ENCODE results near the gene CLPTM1. TPM values are rescaled to one million over a fixed set of nuclear protein-coding genes. Genes with fewer than 3 reads are reported as not detected.
"Not testable (repeated sequence)": the region's sequence is repeated elsewhere in the genome, so short reads cannot be mapped to it uniquely, and the experiment has no call there.

CLPTM1 gene
- total and polyA plus RNA-seq, 2 donors from 2014 or later, result 107 to 142 TPM

DNA sequence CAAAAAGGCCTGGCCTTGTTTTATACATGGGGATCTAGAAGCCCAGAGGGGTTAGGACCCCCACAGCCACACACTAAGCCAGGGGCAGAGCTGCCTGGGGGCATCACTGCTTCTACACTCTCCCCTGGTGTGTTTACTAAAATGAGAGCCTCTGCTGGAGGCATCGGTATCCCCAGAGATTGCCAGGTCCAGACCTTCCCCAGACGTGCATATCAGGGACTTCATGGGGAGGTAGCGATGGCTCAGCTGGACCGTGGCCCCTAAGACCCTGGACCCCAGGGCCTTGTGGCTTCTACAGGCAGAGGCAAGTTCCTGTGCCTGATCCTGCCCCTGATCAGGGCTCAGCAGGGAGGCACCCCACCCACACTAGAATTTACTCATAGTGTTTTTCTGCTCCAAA, 13.5 kb downstream of the CLPTM1 start:
- H3K27ac ChIP-seq (ENCODE audit: low read depth in 2 of 2, low read length in 2 of 2), result no peak overlapping the region
- no peaks in the 10 kb centered on the region for H3K4me1 ChIP-seq (ENCODE audit: control insufficient read depth in 2 of 3, insufficient read depth in 2 of 3, low read depth in 1 of 3, low read length in 3 of 3)
- no peak for DNase-seq
- FAIRE-seq, result no peak
- H3K36me3 ChIP-seq (ENCODE audit: control insufficient read depth in 2 of 3, insufficient read depth in 3 of 3, low read length in 3 of 3), result peaks cover 2 to 17% (median 10%) of the 10 kb centered on the region in 3 donors
- no peaks in the 10 kb centered on the region for H3K27me3 ChIP-seq (ENCODE audit: control insufficient read depth, insufficient read depth, low read length)
- TF ChIP-seq, protein P1, sequence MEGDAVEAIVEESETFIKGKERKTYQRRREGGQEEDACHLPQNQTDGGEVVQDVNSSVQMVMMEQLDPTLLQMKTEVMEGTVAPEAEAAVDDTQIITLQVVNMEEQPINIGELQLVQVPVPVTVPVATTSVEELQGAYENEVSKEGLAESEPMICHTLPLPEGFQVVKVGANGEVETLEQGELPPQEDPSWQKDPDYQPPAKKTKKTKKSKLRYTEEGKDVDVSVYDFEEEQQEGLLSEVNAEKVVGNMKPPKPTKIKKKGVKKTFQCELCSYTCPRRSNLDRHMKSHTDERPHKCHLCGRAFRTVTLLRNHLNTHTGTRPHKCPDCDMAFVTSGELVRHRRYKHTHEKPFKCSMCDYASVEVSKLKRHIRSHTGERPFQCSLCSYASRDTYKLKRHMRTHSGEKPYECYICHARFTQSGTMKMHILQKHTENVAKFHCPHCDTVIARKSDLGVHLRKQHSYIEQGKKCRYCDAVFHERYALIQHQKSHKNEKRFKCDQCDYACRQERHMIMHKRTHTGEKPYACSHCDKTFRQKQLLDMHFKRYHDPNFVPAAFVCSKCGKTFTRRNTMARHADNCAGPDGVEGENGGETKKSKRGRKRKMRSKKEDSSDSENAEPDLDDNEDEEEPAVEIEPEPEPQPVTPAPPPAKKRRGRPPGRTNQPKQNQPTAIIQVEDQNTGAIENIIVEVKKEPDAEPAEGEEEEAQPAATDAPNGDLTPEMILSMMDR (IDR thresholded peaks at IDR 0.05; ENCODE audit: borderline replicate concordance, extremely low read depth, insufficient read depth), result no peak
- no peak overlapping the region for H3K4me3 ChIP-seq (ENCODE audit: low read length in 3 of 3)
- intact Hi-C loops (cut with DNase I), result no loop called here
- H3K9me3 ChIP-seq (ENCODE audit: control insufficient read depth in 2 of 3, insufficient read depth in 1 of 3, low read length in 3 of 3), result no peaks in the 10 kb centered on the region
- no peak overlapping the region for H3K9ac ChIP-seq (ENCODE audit: low read length in 3 of 3)

DNA sequence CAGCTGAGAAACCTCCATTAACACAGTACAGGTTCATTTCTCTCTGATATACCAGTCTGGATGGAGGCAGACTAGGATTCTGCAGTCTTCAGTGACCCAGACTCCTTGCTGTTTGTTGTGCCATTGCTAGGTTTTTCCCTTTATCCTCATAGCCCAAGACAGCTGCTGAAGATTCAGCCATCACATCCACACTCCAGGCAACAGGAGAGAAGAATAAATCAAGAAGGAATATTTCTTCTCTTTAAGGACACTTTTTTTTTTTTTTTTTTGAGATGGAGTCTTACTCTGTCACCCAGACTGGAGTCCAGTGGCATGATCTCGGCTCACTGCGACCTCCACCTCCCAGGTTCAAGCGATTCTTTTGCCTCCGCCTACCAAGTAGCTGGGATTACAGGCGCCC, 14.3 kb downstream of the CLPTM1 start:
- TF ChIP-seq, protein P1 (IDR thresholded peaks at IDR 0.05; ENCODE audit: borderline replicate concordance, extremely low read depth, insufficient read depth), result no peak
- no peaks in the 10 kb centered on the region for H3K4me1 ChIP-seq (ENCODE audit: control insufficient read depth in 2 of 3, insufficient read depth in 2 of 3, low read depth in 1 of 3, low read length in 3 of 3)
- no peak overlapping the region for H3K4me3 ChIP-seq (ENCODE audit: low read length in 3 of 3)
- H3K36me3 ChIP-seq (ENCODE audit: control insufficient read depth in 2 of 3, insufficient read depth in 3 of 3, low read length in 3 of 3), result peaks cover 2 to 22% (median 14%) of the 10 kb centered on the region in 3 donors
- no peaks in the 10 kb centered on the region for H3K27me3 ChIP-seq (ENCODE audit: control insufficient read depth, insufficient read depth, low read length)
- no peak overlapping the region for H3K27ac ChIP-seq (ENCODE audit: low read depth in 2 of 2, low read length in 2 of 2)
- intact Hi-C loops (cut with DNase I), result no loop called here
- H3K9me3 ChIP-seq (ENCODE audit: control insufficient read depth in 2 of 3, insufficient read depth in 1 of 3, low read length in 3 of 3), result no peaks in the 10 kb centered on the region
- DNase-seq (no peak), FAIRE-seq (no peak)
- no peak overlapping the region for H3K9ac ChIP-seq (ENCODE audit: low read length in 3 of 3)

DNA sequence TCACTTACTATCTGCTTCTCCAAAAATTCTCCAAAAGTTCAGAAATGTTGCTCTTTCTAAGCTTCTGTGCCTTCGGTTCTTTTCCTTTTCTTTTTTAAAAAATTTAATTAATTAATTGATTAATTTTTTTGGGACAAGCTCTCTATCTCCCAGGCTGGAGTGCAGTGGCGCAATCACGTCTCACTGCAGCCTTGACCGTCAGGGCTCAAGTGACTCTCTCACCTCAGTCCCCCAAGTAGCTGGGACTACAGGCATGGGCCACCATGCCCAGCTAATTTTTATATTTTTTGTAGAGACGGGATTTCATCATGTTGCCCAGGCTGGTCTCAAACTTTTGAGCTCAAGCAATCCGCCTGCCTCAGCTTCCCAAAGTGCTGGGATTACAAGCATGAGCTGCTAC, 16.3 kb downstream of the CLPTM1 start:
- H3K27ac ChIP-seq (ENCODE audit: low read depth in 2 of 2, low read length in 2 of 2); FAIRE-seq; DNase-seq; H3K4me1 ChIP-seq (ENCODE audit: control insufficient read depth in 2 of 3, insufficient read depth in 2 of 3, low read depth in 1 of 3, low read length in 3 of 3); H3K4me3 ChIP-seq (ENCODE audit: low read length in 3 of 3); intact Hi-C loops (cut with DNase I); H3K9ac ChIP-seq (ENCODE audit: low read length in 3 of 3); H3K27me3 ChIP-seq (ENCODE audit: control insufficient read depth, insufficient read depth, low read length); H3K9me3 ChIP-seq (ENCODE audit: control insufficient read depth in 2 of 3, insufficient read depth in 1 of 3, low read length in 3 of 3): not testable (repeated sequence)
- H3K36me3 ChIP-seq (ENCODE audit: control insufficient read depth in 2 of 3, insufficient read depth in 3 of 3, low read length in 3 of 3), result peaks cover 2 to 38% (median 29%) of the 10 kb centered on the region in 3 donors

DNA sequence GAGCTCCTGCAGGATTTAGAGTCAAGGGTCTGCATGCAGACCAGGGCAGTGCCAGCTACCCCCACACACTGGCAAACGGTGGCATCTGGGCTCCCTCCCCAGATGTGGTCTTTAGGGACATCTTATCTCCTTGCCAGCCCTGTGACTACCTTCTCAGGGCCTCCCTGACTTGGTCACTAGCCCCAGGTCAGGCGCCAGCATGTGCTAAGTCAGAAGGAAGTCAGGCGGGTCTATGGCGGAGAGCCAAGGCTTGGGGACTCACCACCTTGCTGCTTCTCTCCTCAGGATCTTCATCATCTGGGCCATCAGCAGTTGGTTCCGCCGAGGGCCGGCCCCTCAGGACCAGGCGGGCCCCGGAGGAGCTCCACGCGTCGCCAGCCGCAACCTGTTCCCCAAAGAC, 17.6 kb downstream of the CLPTM1 start:
- TF ChIP-seq, protein P1 (IDR thresholded peaks at IDR 0.05; ENCODE audit: borderline replicate concordance, extremely low read depth, insufficient read depth), result no peak
- intact Hi-C loops (cut with DNase I), result no loop called here
- no peak overlapping the region for H3K4me3 ChIP-seq (ENCODE audit: low read length in 3 of 3)
- H3K27ac ChIP-seq (ENCODE audit: low read depth in 2 of 2, low read length in 2 of 2), result no peak overlapping the region
- H3K36me3 ChIP-seq (ENCODE audit: control insufficient read depth in 2 of 3, insufficient read depth in 3 of 3, low read length in 3 of 3), result peaks cover 2 to 51% (median 39%) of the 10 kb centered on the region in 3 donors
- no peak overlapping the region for H3K9ac ChIP-seq (ENCODE audit: low read length in 3 of 3)
- no peaks in the 10 kb centered on the region for H3K27me3 ChIP-seq (ENCODE audit: control insufficient read depth, insufficient read depth, low read length)
- H3K9me3 ChIP-seq (ENCODE audit: control insufficient read depth in 2 of 3, insufficient read depth in 1 of 3, low read length in 3 of 3), result no peaks in the 10 kb centered on the region
- FAIRE-seq, result no peak
- no peak for DNase-seq
- no peaks in the 10 kb centered on the region for H3K4me1 ChIP-seq (ENCODE audit: control insufficient read depth in 2 of 3, insufficient read depth in 2 of 3, low read depth in 1 of 3, low read length in 3 of 3)

Measured in kidney (tissue), 14 donors.